Stomach (tissue), 4 donors: ENCODE data around the gene FPR3.

Experiments used
- EP300 ChIP-seq: sonication (generic); formaldehyde crosslinking; IDR thresholded peaks from one replicate; pipeline ENCODE4 v1.6.1; 2017; ENCODE audit warnings: antibody characterized with exemption
- TF ChIP-seq, protein P1 (sequence below), 7 experiments: fragments of 450-650 bp in 4 of 7; fragments of 200-600 bp in 3 of 7; sonication (generic) in 3 of 7; IDR thresholded peaks; one replicate each; pipeline ENCODE4 v1.5.1; 2016 to 2019; ENCODE audit warnings: antibody characterized with exemption in 7 of 7, control low read depth in 2 of 7, mild to moderate bottlenecking in 1 of 7

DNA sequence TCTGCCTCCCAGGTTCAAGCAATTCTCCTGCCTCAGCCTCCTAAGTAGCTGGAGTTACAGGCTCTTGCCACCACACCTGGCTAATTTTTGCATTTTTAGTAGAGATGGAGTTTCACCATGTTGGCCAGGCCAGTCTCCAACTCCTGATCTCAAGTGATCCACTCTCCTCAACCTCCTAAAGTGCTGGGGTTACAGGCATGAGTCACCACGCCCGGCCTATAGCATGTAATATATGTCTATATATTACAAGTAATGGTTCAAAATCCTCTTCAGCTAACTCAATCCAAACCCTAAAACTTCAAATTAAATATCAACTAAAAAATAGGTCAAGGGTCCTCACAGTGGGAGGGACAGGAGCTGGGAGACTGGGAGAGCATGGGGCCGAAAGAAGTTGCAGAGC is 28.0 kb downstream of the FPR3 start:
- TF ChIP-seq, protein P1, sequence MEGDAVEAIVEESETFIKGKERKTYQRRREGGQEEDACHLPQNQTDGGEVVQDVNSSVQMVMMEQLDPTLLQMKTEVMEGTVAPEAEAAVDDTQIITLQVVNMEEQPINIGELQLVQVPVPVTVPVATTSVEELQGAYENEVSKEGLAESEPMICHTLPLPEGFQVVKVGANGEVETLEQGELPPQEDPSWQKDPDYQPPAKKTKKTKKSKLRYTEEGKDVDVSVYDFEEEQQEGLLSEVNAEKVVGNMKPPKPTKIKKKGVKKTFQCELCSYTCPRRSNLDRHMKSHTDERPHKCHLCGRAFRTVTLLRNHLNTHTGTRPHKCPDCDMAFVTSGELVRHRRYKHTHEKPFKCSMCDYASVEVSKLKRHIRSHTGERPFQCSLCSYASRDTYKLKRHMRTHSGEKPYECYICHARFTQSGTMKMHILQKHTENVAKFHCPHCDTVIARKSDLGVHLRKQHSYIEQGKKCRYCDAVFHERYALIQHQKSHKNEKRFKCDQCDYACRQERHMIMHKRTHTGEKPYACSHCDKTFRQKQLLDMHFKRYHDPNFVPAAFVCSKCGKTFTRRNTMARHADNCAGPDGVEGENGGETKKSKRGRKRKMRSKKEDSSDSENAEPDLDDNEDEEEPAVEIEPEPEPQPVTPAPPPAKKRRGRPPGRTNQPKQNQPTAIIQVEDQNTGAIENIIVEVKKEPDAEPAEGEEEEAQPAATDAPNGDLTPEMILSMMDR (IDR thresholded peaks at IDR 0.05) = no peak
- no peak for TF ChIP-seq EP300
